ENCODE measurements around the gene PLA2G2A.
"Not testable (repeated sequence)": the region's sequence is repeated elsewhere in the genome, so short reads cannot be mapped to it uniquely, and the experiment has no call there.

Gene PLA2G2A

GRCh38 chr1:20009212-20009611, 29.8 kb upstream of the PLA2G2A start:
- H3K4me3 ChIP-seq (ENCODE audit: low read length), result no peak overlapping the region
- no peak overlapping the region for H3K27ac ChIP-seq (ENCODE audit: low read length)
- H4K20me1 ChIP-seq (ENCODE audit: insufficient read depth, low read length), result no peaks in the 10 kb centered on the region
- no peak for DNase-seq
- no peaks in the 10 kb centered on the region for H3K9me3 ChIP-seq (replicated peaks; ENCODE audit: insufficient read depth, low read length)
- H3K4me2 ChIP-seq (ENCODE audit: low read depth, low read length), result no peak overlapping the region
- H3F3A ChIP-seq (ENCODE audit: insufficient read depth, low read length), result no peaks in the 10 kb centered on the region
- no peak overlapping the region for H2AFZ ChIP-seq (ENCODE audit: low read length)
- peaks cover 33% of the 10 kb centered on the region; the same call in 1 of the 2 replicates for H3K27me3 ChIP-seq (replicated peaks; ENCODE audit: insufficient read depth, low read length)
- no peaks in the 10 kb centered on the region for H3K4me1 ChIP-seq (ENCODE audit: low read length)
- H3K9me2 ChIP-seq (replicated peaks; ENCODE audit: insufficient read depth, low read length), result no peaks in the 10 kb centered on the region
- no peaks in the 10 kb centered on the region for H3K36me3 ChIP-seq (replicated peaks; ENCODE audit: insufficient read depth, low read length)
- no peak overlapping the region for H3K9ac ChIP-seq (ENCODE audit: low read length)
- H3K79me2 ChIP-seq (ENCODE audit: low read length), result no peaks in the 10 kb centered on the region
- no peak for TF ChIP-seq CTCF (IDR thresholded peaks at IDR 0.05; ENCODE audit: low read length)
- no peak for TF ChIP-seq EZH2phosphoT487 (IDR thresholded peaks at IDR 0.05; ENCODE audit: low read length)
- no peak for TF ChIP-seq EZH2 (optimal IDR thresholded peaks at IDR 0.05; ENCODE audit: low read depth, low read length)

GRCh38 chr1:20008391-20008841, 29.0 kb upstream of the PLA2G2A start:
- H3K27ac ChIP-seq (ENCODE audit: low read length), result no peak overlapping the region
- H3F3A ChIP-seq (ENCODE audit: insufficient read depth, low read length), result no peaks in the 10 kb centered on the region
- no peak overlapping the region for H3K4me2 ChIP-seq (ENCODE audit: low read depth, low read length)
- H3K4me1 ChIP-seq (ENCODE audit: low read length), result no peaks in the 10 kb centered on the region
- H3K27me3 ChIP-seq (replicated peaks; ENCODE audit: insufficient read depth, low read length), result peaks cover 26% of the 10 kb centered on the region; the same call in 1 of the 2 replicates
- H3K9ac ChIP-seq (ENCODE audit: low read length), result no peak overlapping the region
- no peaks in the 10 kb centered on the region for H3K9me3 ChIP-seq (replicated peaks; ENCODE audit: insufficient read depth, low read length)
- TF ChIP-seq EZH2 (optimal IDR thresholded peaks at IDR 0.05; ENCODE audit: low read depth, low read length), result no peak
- no peak for TF ChIP-seq CTCF (IDR thresholded peaks at IDR 0.05; ENCODE audit: low read length)
- no peak for TF ChIP-seq EZH2phosphoT487 (IDR thresholded peaks at IDR 0.05; ENCODE audit: low read length)
- DNase-seq, result no peak
- H3K4me3 ChIP-seq (ENCODE audit: low read length), result no peak overlapping the region
- no peaks in the 10 kb centered on the region for H3K36me3 ChIP-seq (replicated peaks; ENCODE audit: insufficient read depth, low read length)
- no peaks in the 10 kb centered on the region for H4K20me1 ChIP-seq (ENCODE audit: insufficient read depth, low read length)
- H3K79me2 ChIP-seq (ENCODE audit: low read length), result no peaks in the 10 kb centered on the region
- no peak overlapping the region for H2AFZ ChIP-seq (ENCODE audit: low read length)
- no peaks in the 10 kb centered on the region for H3K9me2 ChIP-seq (replicated peaks; ENCODE audit: insufficient read depth, low read length)

GRCh38 chr1:19998823-19999222, 19.4 kb upstream of the PLA2G2A start:
- not testable (repeated sequence) for H3K4me3 ChIP-seq (ENCODE audit: low read length); H3K36me3 ChIP-seq (replicated peaks; ENCODE audit: insufficient read depth, low read length); H3K4me1 ChIP-seq (ENCODE audit: low read length); H3K79me2 ChIP-seq (ENCODE audit: low read length); H3F3A ChIP-seq (ENCODE audit: insufficient read depth, low read length); H4K20me1 ChIP-seq (ENCODE audit: insufficient read depth, low read length); H3K4me2 ChIP-seq (ENCODE audit: low read depth, low read length); H3K9ac ChIP-seq (ENCODE audit: low read length); H3K27ac ChIP-seq (ENCODE audit: low read length); DNase-seq; H2AFZ ChIP-seq (ENCODE audit: low read length); H3K9me3 ChIP-seq (replicated peaks; ENCODE audit: insufficient read depth, low read length); H3K9me2 ChIP-seq (replicated peaks; ENCODE audit: insufficient read depth, low read length); H3K27me3 ChIP-seq (replicated peaks; ENCODE audit: insufficient read depth, low read length)

- Histone ChIP-seq H3K4me2 (ENCODE audit: low read depth, low read length) (no peak overlapping the region), H3K27ac (ENCODE audit: low read length) (no peak overlapping the region), H3K4me1 (ENCODE audit: low read length) (no peaks in the 10 kb centered on the region), H3K4me3 (ENCODE audit: low read length) (no peak overlapping the region), H3K9me3 (replicated peaks; ENCODE audit: insufficient read depth, low read length) (no peaks in the 10 kb centered on the region), H3K27me3 (replicated peaks; ENCODE audit: insufficient read depth, low read length) (peaks cover 28% of the 10 kb centered on the region), H3K9ac (ENCODE audit: low read length) (no peak overlapping the region), H3K79me2 (ENCODE audit: low read length) (no peaks in the 10 kb centered on the region), H4K20me1 (ENCODE audit: insufficient read depth, low read length) (no peaks in the 10 kb centered on the region), H3F3A (ENCODE audit: insufficient read depth, low read length) (no peaks in the 10 kb centered on the region), H3K36me3 (replicated peaks; ENCODE audit: insufficient read depth, low read length) (no peaks in the 10 kb centered on the region), H3K9me2 (replicated peaks; ENCODE audit: insufficient read depth, low read length) (no peaks in the 10 kb centered on the region), H2AFZ (ENCODE audit: low read length) (no peak overlapping the region)
- TF ChIP-seq EZH2phosphoT487 (IDR thresholded peaks at IDR 0.05; ENCODE audit: low read length) (no peak), CTCF (IDR thresholded peaks at IDR 0.05; ENCODE audit: low read length) (no peak), EZH2 (optimal IDR thresholded peaks at IDR 0.05; ENCODE audit: low read depth, low read length) (no peak)
- DNase-seq, result no peak
Measured at GRCh38 chr1:19990689-19991088, 11.3 kb upstream of the PLA2G2A start.

- peaks cover 31% of the 10 kb centered on the region for H3K27me3 ChIP-seq (replicated peaks; ENCODE audit: insufficient read depth, low read length)
- not testable (repeated sequence) for H3K36me3 ChIP-seq (replicated peaks; ENCODE audit: insufficient read depth, low read length); H3K9me2 ChIP-seq (replicated peaks; ENCODE audit: insufficient read depth, low read length); H3K4me3 ChIP-seq (ENCODE audit: low read length); H3K79me2 ChIP-seq (ENCODE audit: low read length); H2AFZ ChIP-seq (ENCODE audit: low read length); H3K4me1 ChIP-seq (ENCODE audit: low read length); H3K4me2 ChIP-seq (ENCODE audit: low read depth, low read length); H3K9ac ChIP-seq (ENCODE audit: low read length); H3K9me3 ChIP-seq (replicated peaks; ENCODE audit: insufficient read depth, low read length); H4K20me1 ChIP-seq (ENCODE audit: insufficient read depth, low read length); H3K27ac ChIP-seq (ENCODE audit: low read length); DNase-seq; H3F3A ChIP-seq (ENCODE audit: insufficient read depth, low read length)
Measured at GRCh38 chr1:19990182-19990582, 10.8 kb upstream of the PLA2G2A start.
